Measurements from ENCODE around the gene QRICH2. TPM values are rescaled to one million over a fixed set of nuclear protein-coding genes. Genes with fewer than 3 reads are reported as not detected.

Gene QRICH2
- total and polyA plus RNA-seq, 9 of the 15 experiments (the other 6 are each of a cell fraction or from before 2014, with no cell fraction given), result 0.03 to 1.6 (median 0.81) TPM

- TF ChIP-seq ATF6 (CRISPR knock-in tag; IDR thresholded peaks at IDR 0.05) (no peak), ZBTB9 (CRISPR knock-in tag; IDR thresholded peaks at IDR 0.05) (0 out of 2 replicates have a peak, but pooled peaks have one; percentile 25), GATA2 (CRISPR knock-in tag; IDR thresholded peaks at IDR 0.05) (0 out of 2 replicates have a peak, but pooled peaks have one; percentile 48), MCM2 (IDR thresholded peaks at IDR 0.05; ENCODE audit: low read depth) (no peak), ZNF311 (CRISPR knock-in tag; IDR thresholded peaks at IDR 0.05) (no peak), FOXM1 (IDR thresholded peaks at IDR 0.05; ENCODE audit: low read depth) (no peak), FOXM1 (CRISPR knock-in tag; IDR thresholded peaks at IDR 0.05; ENCODE audit: low read depth) (no peak), THRB (CRISPR knock-in tag; conservative IDR thresholded peaks at IDR 0.05) (no peak), NCOR1 (IDR thresholded peaks at IDR 0.05) (peak; percentile 88), BRF1 (IDR thresholded peaks at IDR 0.05; ENCODE audit: borderline replicate concordance, extremely low read depth, insufficient read length) (no peak), MAFG (tag; conservative IDR thresholded peaks at IDR 0.05) (peak; percentile 90), ZNF316 (IDR thresholded peaks at IDR 0.05) (peak; percentile 95), ELF1 (tag; IDR thresholded peaks at IDR 0.05) (no peak), ZNF232 (CRISPR knock-in tag; IDR thresholded peaks at IDR 0.05) (no peak), KLF6 (CRISPR knock-in tag; IDR thresholded peaks at IDR 0.05; ENCODE audit: borderline replicate concordance) (no peak), ZNF124 (CRISPR knock-in tag; IDR thresholded peaks at IDR 0.05) (no peak), BRF2 (IDR thresholded peaks at IDR 0.05; ENCODE audit: borderline replicate concordance, insufficient read depth, insufficient read length) (no peak), GMEB1 (CRISPR knock-in tag; IDR thresholded peaks at IDR 0.05) (0 out of 2 replicates have a peak, but pooled peaks have one; percentile 13), CAMTA2 (CRISPR knock-in tag; conservative IDR thresholded peaks at IDR 0.05) (no peak), ZKSCAN3 (CRISPR knock-in tag; IDR thresholded peaks at IDR 0.05) (no peak), SRSF7 (optimal IDR thresholded peaks at IDR 0.05; ENCODE audit: low read depth, low read length) (no peak), BCOR (IDR thresholded peaks at IDR 0.05) (peak; percentile 77; the same call in 1 of the 2 replicates), ZNF282 (CRISPR knock-in tag; IDR thresholded peaks at IDR 0.05) (no peak)
Measured at GRCh38 chr17:76354747-76355310, 46.8 kb upstream of the QRICH2 start (continued).

Measured in K562 (cell line).